ENCODE data around the gene APPL2. TPM values are rescaled to one million over a fixed set of nuclear protein-coding genes. Genes with fewer than 3 reads are reported as not detected.

APPL2 gene
- total RNA-seq, 1 experiment from 2014 or later: 49.2 TPM

GRCh38 chr12:105233041-105233905 lies 2.7 kb downstream of the APPL2 start:
- no peak overlapping the region for H3K4me3 Mint-ChIP-seq (ENCODE audit: unreplicated experiment)
- H3K36me3 Mint-ChIP-seq (ENCODE audit: insufficient read depth, unreplicated experiment): peaks cover 12% of the 10 kb centered on the region

GRCh38 chr12:105231396-105231795 lies 4.6 kb downstream of the APPL2 start:
- Histone ChIP-seq H3K27me3 (replicated peaks; ENCODE audit: control insufficient read depth, insufficient read depth, low read length) (no peaks in the 10 kb centered on the region), H3K4me3 (ENCODE audit: low read depth, low read length) (no peak overlapping the region), H3K4me1 (peaks cover 41% of the 10 kb centered on the region), H3K36me3 (ENCODE audit: control insufficient read depth, insufficient read depth, low read length) (0 out of 2 replicates have a peak, but pooled peaks cover 2% of the 10 kb centered on the region), H3K9me3 (no peaks in the 10 kb centered on the region)
- DNase-seq: peak; percentile 58 to 60
- peaks cover 25% of the 10 kb centered on the region for H3K36me3 Mint-ChIP-seq (ENCODE audit: insufficient read depth, unreplicated experiment)
- CTCF ChIA-PET: interaction anchor here (0.6 kb wide), 1 partner anchor 35 kb away, joined by 6 read pairs; no protein-coding TSS in a partner anchor
- H3K27ac Mint-ChIP-seq (ENCODE audit: unreplicated experiment): no peak overlapping the region
- POLR2A ChIA-PET: interaction anchor here (1.1 kb wide), 1 partner anchor 47 kb away, joined by 3 read pairs; no protein-coding TSS in a partner anchor
- intact Hi-C loops (cut with micrococcal nuclease; ENCODE audit: unreplicated experiment): no loop called here
- BruUV-seq (replicated peaks): no TSS peak
- peaks cover 21% of the 10 kb centered on the region for H3K4me1 Mint-ChIP-seq (ENCODE audit: low read depth, unreplicated experiment)
- TF ChIP-seq, protein P1, sequence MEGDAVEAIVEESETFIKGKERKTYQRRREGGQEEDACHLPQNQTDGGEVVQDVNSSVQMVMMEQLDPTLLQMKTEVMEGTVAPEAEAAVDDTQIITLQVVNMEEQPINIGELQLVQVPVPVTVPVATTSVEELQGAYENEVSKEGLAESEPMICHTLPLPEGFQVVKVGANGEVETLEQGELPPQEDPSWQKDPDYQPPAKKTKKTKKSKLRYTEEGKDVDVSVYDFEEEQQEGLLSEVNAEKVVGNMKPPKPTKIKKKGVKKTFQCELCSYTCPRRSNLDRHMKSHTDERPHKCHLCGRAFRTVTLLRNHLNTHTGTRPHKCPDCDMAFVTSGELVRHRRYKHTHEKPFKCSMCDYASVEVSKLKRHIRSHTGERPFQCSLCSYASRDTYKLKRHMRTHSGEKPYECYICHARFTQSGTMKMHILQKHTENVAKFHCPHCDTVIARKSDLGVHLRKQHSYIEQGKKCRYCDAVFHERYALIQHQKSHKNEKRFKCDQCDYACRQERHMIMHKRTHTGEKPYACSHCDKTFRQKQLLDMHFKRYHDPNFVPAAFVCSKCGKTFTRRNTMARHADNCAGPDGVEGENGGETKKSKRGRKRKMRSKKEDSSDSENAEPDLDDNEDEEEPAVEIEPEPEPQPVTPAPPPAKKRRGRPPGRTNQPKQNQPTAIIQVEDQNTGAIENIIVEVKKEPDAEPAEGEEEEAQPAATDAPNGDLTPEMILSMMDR (IDR thresholded peaks at IDR 0.05; ENCODE audit: insufficient read depth in 1 of 2, low read depth in 1 of 2, low read length in 1 of 2, severe bottlenecking in 1 of 2, unreplicated experiment in 1 of 2): no peak
- H3K27me3 Mint-ChIP-seq (ENCODE audit: insufficient read depth, unreplicated experiment): no peaks in the 10 kb centered on the region
- no peaks in the 10 kb centered on the region for H3K9me3 Mint-ChIP-seq (ENCODE audit: unreplicated experiment)
- no peak overlapping the region for H3K4me3 Mint-ChIP-seq (ENCODE audit: unreplicated experiment)

More at GRCh38 chr12:105233041-105233905, 2.7 kb downstream of the APPL2 start:
- no peaks in the 10 kb centered on the region for H3K9me3 ChIP-seq
- no peaks in the 10 kb centered on the region for H3K36me3 ChIP-seq (ENCODE audit: control insufficient read depth, insufficient read depth, low read length)
- Mint-ChIP-seq H3K27ac (ENCODE audit: unreplicated experiment) (no peak overlapping the region), H3K9me3 (ENCODE audit: unreplicated experiment) (no peaks in the 10 kb centered on the region), H3K4me1 (ENCODE audit: low read depth, unreplicated experiment) (peaks cover 21% of the 10 kb centered on the region), H3K27me3 (ENCODE audit: insufficient read depth, unreplicated experiment) (no peaks in the 10 kb centered on the region)
- H3K27me3 ChIP-seq (replicated peaks; ENCODE audit: control insufficient read depth, insufficient read depth, low read length): no peaks in the 10 kb centered on the region
- no peak for DNase-seq
- TF ChIP-seq, protein P1 (IDR thresholded peaks at IDR 0.05; ENCODE audit: insufficient read depth in 1 of 2, low read depth in 1 of 2, low read length in 1 of 2, severe bottlenecking in 1 of 2, unreplicated experiment in 1 of 2): no peak
- H3K4me3 ChIP-seq (ENCODE audit: low read depth, low read length): no peak overlapping the region
- ChIA-PET CTCF (interaction anchor here (0.8 kb wide), 1 partner anchor 9 kb away, joined by 3 read pairs; no protein-coding TSS in a partner anchor), POLR2A (no interaction called here)
- intact Hi-C loops (cut with micrococcal nuclease; ENCODE audit: unreplicated experiment): no loop called here
- BruUV-seq (replicated peaks): no TSS peak
- H3K4me1 ChIP-seq: peaks cover 41% of the 10 kb centered on the region

DNA sequence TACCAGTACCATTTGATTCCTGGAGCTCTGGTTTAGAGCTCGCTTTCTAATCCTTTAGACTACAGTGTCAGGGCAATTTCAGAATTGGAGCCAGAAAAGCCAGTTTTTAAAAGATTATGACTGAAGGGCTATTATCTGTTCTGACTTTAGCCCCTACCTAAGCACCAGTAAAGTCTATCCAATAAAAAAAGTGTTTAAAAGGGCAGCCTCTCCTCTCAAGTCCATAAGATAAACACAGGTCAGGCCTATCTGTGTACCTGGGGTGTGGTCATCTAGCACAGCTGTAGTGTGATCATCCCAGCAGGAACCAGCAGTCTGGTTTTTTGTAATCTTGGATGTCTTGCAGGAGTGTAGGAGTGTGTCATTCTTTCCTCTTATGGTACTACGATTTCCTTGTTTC lies 6.6 kb downstream of the APPL2 start:
- TF ChIP-seq, protein P1 (IDR thresholded peaks at IDR 0.05; ENCODE audit: insufficient read depth in 1 of 2, low read depth in 1 of 2, low read length in 1 of 2, severe bottlenecking in 1 of 2, unreplicated experiment in 1 of 2): no peak
- Histone ChIP-seq H3K4me3 (ENCODE audit: low read depth, low read length) (no peak overlapping the region), H3K9me3 (no peaks in the 10 kb centered on the region), H3K27me3 (replicated peaks; ENCODE audit: control insufficient read depth, insufficient read depth, low read length) (no peaks in the 10 kb centered on the region), H3K4me1 (peaks cover 36% of the 10 kb centered on the region), H3K36me3 (ENCODE audit: control insufficient read depth, insufficient read depth, low read length) (peaks cover 2% of the 10 kb centered on the region; the same call in 1 of the 2 replicates)
- POLR2A ChIA-PET: interaction anchor here (1.4 kb wide), 1 partner anchor 15 kb away, joined by 4 read pairs; no protein-coding TSS in a partner anchor
- intact Hi-C loops (cut with micrococcal nuclease; ENCODE audit: unreplicated experiment): loop anchor here (1.0 to 2.0 kb wide), 3 partner anchors 8 to 153 kb away; no protein-coding TSS in a partner anchor
- H3K27me3 Mint-ChIP-seq (ENCODE audit: insufficient read depth, unreplicated experiment): no peaks in the 10 kb centered on the region
- no peaks in the 10 kb centered on the region for H3K9me3 Mint-ChIP-seq (ENCODE audit: unreplicated experiment)
- CTCF ChIA-PET: interaction anchor here (1.5 kb wide), 1 partner anchor 9 kb away, joined by 4 read pairs; no protein-coding TSS in a partner anchor
- peaks cover 32% of the 10 kb centered on the region for H3K36me3 Mint-ChIP-seq (ENCODE audit: insufficient read depth, unreplicated experiment)
- BruUV-seq (replicated peaks): no TSS peak
- H3K27ac Mint-ChIP-seq (ENCODE audit: unreplicated experiment): peak overlapping the region; percentile 57
- peaks cover 26% of the 10 kb centered on the region for H3K4me1 Mint-ChIP-seq (ENCODE audit: low read depth, unreplicated experiment)
- no peak overlapping the region for H3K4me3 Mint-ChIP-seq (ENCODE audit: unreplicated experiment)
- DNase-seq: peak; percentile 58 to 68

Data from Caco-2 (cell line).